H1 (cell line): Measurements from ENCODE around the gene SYMPK.

Experiments
- GABPA ChIP-seq: IDR thresholded peaks from 2 replicates; pipeline ENCODE4 v1.6.1; 2011; ENCODE audit warnings: mild to moderate bottlenecking, low read length, moderate library complexity, borderline replicate concordance; ENCODE audit not compliant: insufficient read depth
- JUND ChIP-seq: IDR thresholded peaks from 2 replicates; pipeline ENCODE4 v1.6.1; 2011; ENCODE audit warnings: mild to moderate bottlenecking, improper control_type of control experiment, low read length
- POLR2A ChIP-seq, 2 experiments: IDR thresholded peaks; 1 replicate in 1 of 2; 2 replicates in 1 of 2; pipeline ENCODE4 v1.6.1; 2011; ENCODE audit warnings: low read depth in 2 of 2, low read length in 2 of 2, mild to moderate bottlenecking in 2 of 2; ENCODE audit errors: control extremely low read depth in 1 of 2
- SAP30 ChIP-seq: fragments of 300-600 bp; sonication (generic); IDR thresholded peaks from 2 replicates; pipeline ENCODE4 v1.7.1; 2012; ENCODE audit warnings: low read length, moderate library complexity, mild to moderate bottlenecking, inconsistent platforms; ENCODE audit not compliant: insufficient read depth, insufficient replicate concordance
- TCF12 ChIP-seq: IDR thresholded peaks from 2 replicates; pipeline ENCODE4 v1.6.1; 2011; ENCODE audit warnings: low read depth, mild to moderate bottlenecking, low read length
- TF ChIP-seq, protein P1 (sequence below), 3 experiments: IDR thresholded peaks; 1 replicate in 2 of 3; 2 replicates in 1 of 3; pipeline versions ENCODE4 v1.5.1 to v1.6.1; 2011; ENCODE audit warnings: low read length in 3 of 3, mild to moderate bottlenecking in 3 of 3, inconsistent platforms in 2 of 3, low read depth in 1 of 3, moderate library complexity in 1 of 3; ENCODE audit not compliant: insufficient read depth in 1 of 3; ENCODE audit errors: control extremely low read depth in 1 of 3
- TF ChIP-seq, protein P2 (sequence below): IDR thresholded peaks from 2 replicates; pipeline ENCODE4 v1.6.1; 2011; ENCODE audit warnings: low read depth, mild to moderate bottlenecking, low read length; ENCODE audit not compliant: insufficient read depth

- TF ChIP-seq POLR2A (IDR thresholded peaks at IDR 0.05; ENCODE audit: control extremely low read depth in 1 of 2, low read depth in 2 of 2, low read length in 2 of 2) = no peak
- TF ChIP-seq SAP30 = no peak
- no peak for TF ChIP-seq TCF12
- no peak for TF ChIP-seq JUND
- TF ChIP-seq GABPA = no peak
- TF ChIP-seq, protein P1, sequence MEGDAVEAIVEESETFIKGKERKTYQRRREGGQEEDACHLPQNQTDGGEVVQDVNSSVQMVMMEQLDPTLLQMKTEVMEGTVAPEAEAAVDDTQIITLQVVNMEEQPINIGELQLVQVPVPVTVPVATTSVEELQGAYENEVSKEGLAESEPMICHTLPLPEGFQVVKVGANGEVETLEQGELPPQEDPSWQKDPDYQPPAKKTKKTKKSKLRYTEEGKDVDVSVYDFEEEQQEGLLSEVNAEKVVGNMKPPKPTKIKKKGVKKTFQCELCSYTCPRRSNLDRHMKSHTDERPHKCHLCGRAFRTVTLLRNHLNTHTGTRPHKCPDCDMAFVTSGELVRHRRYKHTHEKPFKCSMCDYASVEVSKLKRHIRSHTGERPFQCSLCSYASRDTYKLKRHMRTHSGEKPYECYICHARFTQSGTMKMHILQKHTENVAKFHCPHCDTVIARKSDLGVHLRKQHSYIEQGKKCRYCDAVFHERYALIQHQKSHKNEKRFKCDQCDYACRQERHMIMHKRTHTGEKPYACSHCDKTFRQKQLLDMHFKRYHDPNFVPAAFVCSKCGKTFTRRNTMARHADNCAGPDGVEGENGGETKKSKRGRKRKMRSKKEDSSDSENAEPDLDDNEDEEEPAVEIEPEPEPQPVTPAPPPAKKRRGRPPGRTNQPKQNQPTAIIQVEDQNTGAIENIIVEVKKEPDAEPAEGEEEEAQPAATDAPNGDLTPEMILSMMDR (IDR thresholded peaks at IDR 0.05; ENCODE audit: control extremely low read depth in 1 of 3, insufficient read depth in 1 of 3, low read depth in 1 of 3, low read length in 3 of 3) = no peak
- TF ChIP-seq, protein P2, sequence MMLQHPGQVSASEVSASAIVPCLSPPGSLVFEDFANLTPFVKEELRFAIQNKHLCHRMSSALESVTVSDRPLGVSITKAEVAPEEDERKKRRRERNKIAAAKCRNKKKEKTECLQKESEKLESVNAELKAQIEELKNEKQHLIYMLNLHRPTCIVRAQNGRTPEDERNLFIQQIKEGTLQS = no peak
Observed at GRCh38 chr19:45817725-45818301, 45.1 kb downstream of the SYMPK start.
